Breast epithelium (tissue), 3 donors: ENCODE results near the gene ARHGEF1.

ENCODE experiments used
- CTCF ChIP-seq, 3 donors: fragments of 450-650 bp; IDR thresholded peaks; one replicate each; pipeline ENCODE4 v1.5.1; 2016 to 2017; ENCODE audit warnings: antibody characterized with exemption in 3 of 3, mild to moderate bottlenecking in 3 of 3, moderate library complexity in 3 of 3
- POLR2AphosphoS5 ChIP-seq, 3 donors: sonication (generic); formaldehyde crosslinking; IDR thresholded peaks; one replicate each; pipeline ENCODE4 v1.6.1; 2017; ENCODE audit warnings: antibody characterized with exemption in 3 of 3

GRCh38 chr19:41894350-41894749 lies 11.4 kb downstream of the ARHGEF1 start:
- TF ChIP-seq CTCF (IDR thresholded peaks at IDR 0.05), result no peak
- TF ChIP-seq POLR2AphosphoS5 (IDR thresholded peaks at IDR 0.05), result no peak
